Right cardiac atrium (tissue), 5 donors: ENCODE results near the gene ARPP21. TPM values are rescaled to one million over a fixed set of nuclear protein-coding genes. Genes with fewer than 3 reads are reported as not detected.

Experiments
- ATAC-seq, 2 donors: fragments of 200-7000 bp; cut with Tn5 transposase; one replicate each; pipeline versions ENCODE4 v1.8.0 to v1.9.1; 2020; ENCODE audit warnings: moderate library complexity in 2 of 2, mild to moderate bottlenecking in 1 of 2
- DNase-seq, 3 donors: peaks; one replicate each; pipeline ENCODE4 v3.0.0-alpha.2; 2020
- H3K27ac ChIP-seq: one replicate; pipeline ENCODE4 v1.5.1; 2013; ENCODE audit warnings: mild to moderate bottlenecking, low read length, control low read depth, moderate library complexity
- H3K27me3 ChIP-seq: one replicate; pipeline ENCODE4 v1.6.1; 2013; ENCODE audit not compliant: control insufficient read depth, insufficient read depth
- H3K4me1 ChIP-seq: one replicate; pipeline ENCODE4 v1.6.1; 2013; ENCODE audit warnings: low read length; ENCODE audit not compliant: control insufficient read depth, insufficient read depth
- H3K4me3 ChIP-seq: one replicate; pipeline ENCODE4 v1.5.1; 2013; ENCODE audit warnings: low read length, control low read depth
- H3K9me3 ChIP-seq: one replicate; pipeline ENCODE4 v1.6.1; 2013; ENCODE audit warnings: low read length; ENCODE audit not compliant: control insufficient read depth
- WGBS: extraction: QIAGEN DNeasy Blood & Tissue Kit; methylation state at CpG from one replicate; pipeline ENCODE4 v1.1.7; 2013; 5-methylcytosine and 5-hydroxymethylcytosine counted together
- intact Hi-C, 4 donors: fragments of 100-400 bp; cut with DNase I; formaldehyde crosslinking; loops; one replicate each; pipeline versions ENCODE4 v1.11.0 to v1.14.0; 2022 to 2023
- polyA plus RNA-seq: library from polyadenylated mRNA; stranded (reverse); fragments of 200-250 nt; gene quantifications from one replicate; pipeline ENCODE4 v1.2.3, GENCODE V29; 2013
- total RNA-seq, 4 donors: library from RNA; stranded (reverse); fragmentation: NEBNext Ultra II Directional; extraction: Animal tissue kit (Norgen Biotek cat#: 25700); gene quantifications; one replicate each; pipeline ENCODE4 v1.2.1, GENCODE V29; 2021
- donor health status: healthy with polysubstance abuse.
- donor health status: DM: no; HTN: yes; CAD: no.
- donor health status: DM: no; HTN: no; CAD: no.
- donor health status: DM: no; HTN: yes; CAD: no; lungs with severe emphysema.
- donor health status: DM: yes; HTN: yes; CAD: no.

Gene ARPP21
- total and polyA plus RNA-seq, 5 donors: 0.11 to 0.35 (median 0.28) TPM; not detected in 1

DNA sequence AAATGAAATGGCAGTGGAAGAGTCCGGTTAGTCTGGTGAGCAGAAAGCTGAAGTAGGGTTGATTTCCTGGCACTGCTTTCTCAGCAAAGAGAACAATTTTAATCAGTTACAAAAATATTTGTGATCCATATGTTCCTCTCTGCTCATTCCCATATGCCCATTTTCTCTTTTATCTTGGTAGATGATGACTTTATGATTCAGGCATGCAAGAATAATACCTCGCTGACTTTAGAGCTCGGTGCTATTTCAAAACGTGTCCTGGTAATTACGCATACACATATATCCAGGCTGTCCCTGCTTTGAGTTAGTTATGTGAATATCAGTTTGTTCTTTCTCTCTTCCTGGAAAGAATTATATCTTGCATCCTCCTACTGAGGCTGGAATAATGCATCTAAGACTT, 38.5 kb downstream of the ARPP21 start:
- Histone ChIP-seq H3K27ac (no peak overlapping the region), H3K9me3 (no peaks in the 10 kb centered on the region), H3K4me1 (no peaks in the 10 kb centered on the region), H3K4me3 (no peak overlapping the region), H3K27me3 (peaks cover 3% of the 10 kb centered on the region)
- intact Hi-C loops: no loop called here
- no peak for ATAC-seq
- DNase-seq: no peak
- whole genome bisulfite sequencing: 64% methylated on average over 5 of the region's 5 CpGs

DNA sequence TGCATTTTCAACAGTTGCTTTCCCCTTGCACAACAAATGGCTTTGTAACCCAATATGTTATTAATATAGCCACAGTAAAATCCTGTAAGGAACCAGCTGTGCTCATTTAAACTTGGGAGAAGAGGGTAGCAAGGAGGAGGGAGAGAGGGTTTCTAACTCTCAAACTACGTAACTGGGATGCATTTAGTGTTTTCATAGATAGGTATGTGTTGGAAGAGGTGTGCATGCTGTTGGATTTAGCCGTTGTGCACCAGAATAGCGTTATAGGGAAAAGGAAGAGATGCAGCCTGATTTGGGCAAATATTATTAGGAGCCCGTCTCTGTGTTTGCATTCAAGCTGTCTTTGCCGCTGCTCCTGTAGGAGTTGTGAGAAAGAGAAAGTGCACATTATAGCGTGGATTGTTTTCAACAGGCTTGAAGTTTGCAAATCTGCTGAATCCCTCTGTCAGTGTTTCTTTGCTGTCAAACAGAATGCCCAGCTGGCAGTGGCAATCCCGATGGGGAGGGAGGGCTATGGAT, 39.4 kb downstream of the ARPP21 start:
- DNase-seq (no peak), ATAC-seq (no peak)
- WGBS: 87% methylated on average over 7 of the region's 7 CpGs
- H3K4me1 ChIP-seq: no peaks in the 10 kb centered on the region
- H3K27ac ChIP-seq: no peak overlapping the region
- H3K4me3 ChIP-seq: no peak overlapping the region
- peaks cover 4% of the 10 kb centered on the region for H3K27me3 ChIP-seq
- intact Hi-C loops: no loop called here
- H3K9me3 ChIP-seq: no peaks in the 10 kb centered on the region

DNA sequence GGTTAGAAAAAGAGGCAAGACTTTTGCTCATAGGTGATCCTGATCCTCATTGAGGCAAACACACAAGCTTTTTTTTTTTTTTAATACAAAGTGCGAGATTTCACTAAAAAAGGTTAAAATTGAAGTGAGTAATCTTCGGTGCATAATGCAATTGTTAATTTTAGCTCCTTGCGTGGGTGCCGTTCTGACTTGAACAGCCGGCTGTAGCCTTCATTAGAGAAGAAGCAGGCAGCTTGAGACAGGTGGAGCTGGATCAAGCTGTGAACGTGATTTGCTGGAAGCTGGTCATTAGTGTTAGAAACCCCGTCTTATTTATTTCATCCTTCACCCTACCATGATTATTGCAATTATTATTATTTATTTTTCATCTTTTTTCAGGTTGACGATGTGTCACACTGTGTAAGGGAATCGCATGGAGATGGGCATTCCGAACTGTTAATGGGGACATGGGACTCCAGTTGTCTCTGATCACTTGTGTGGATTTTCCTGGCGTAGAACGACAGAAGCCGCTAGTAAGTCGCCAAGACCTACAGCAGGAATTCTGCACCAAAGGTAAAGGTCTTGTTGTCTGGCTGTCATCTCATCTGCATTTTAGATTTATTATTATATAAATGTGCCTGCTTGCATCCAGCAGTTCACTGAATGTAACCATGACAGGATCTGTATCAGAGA, 40.2 kb downstream of the ARPP21 start:
- intact Hi-C loops: no loop called here
- ATAC-seq (no peak), DNase-seq (no peak)
- Histone ChIP-seq H3K4me1 (no peaks in the 10 kb centered on the region), H3K27me3 (peaks cover 4% of the 10 kb centered on the region), H3K4me3 (no peak overlapping the region), H3K27ac (no peak overlapping the region), H3K9me3 (no peaks in the 10 kb centered on the region)
- WGBS: 91% methylated on average over 14 of the region's 14 CpGs

DNA sequence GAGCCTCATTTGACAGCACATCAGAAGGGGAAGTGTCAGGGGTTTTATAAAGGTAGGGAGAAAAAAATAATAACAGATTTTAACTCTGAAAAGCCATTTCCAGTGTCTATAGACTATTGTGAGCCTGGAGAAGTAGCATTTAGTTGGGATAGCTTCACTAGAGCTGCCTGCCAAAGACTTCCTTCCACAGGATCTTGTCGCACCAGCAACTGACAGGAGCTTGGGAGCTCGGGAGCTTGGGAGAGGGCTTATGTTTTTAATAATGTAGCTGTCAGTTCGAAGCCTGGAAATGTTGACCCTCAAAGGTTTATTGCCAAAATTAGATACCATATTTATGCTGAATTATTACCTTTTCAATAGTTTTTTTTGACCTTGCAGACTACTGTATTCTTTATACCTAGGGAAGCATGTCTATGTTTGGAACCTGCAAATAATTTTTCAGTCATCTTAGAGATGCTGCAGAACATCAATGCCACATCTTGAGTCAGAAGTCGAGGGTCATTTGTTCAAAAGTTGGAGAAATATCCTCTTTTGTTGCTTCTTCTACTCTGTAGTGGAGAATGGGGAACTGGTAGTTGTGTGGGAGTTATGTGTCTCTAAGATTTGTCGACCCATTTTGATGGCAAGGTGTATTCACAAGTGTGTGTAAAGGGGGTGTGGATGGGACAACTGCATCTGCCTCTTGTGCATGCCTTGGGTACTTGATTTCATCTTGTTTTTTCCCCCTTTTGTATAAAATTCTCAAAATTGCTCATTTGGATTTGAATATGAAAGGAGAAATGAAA, 41.7 kb downstream of the ARPP21 start:
- Histone ChIP-seq H3K4me1 (no peaks in the 10 kb centered on the region), H3K9me3 (no peaks in the 10 kb centered on the region), H3K27ac (no peak overlapping the region), H3K4me3 (no peak overlapping the region), H3K27me3 (peaks cover 4% of the 10 kb centered on the region)
- intact Hi-C loops: no loop called here
- 54% methylated on average over 5 of the region's 5 CpGs for WGBS
- DNase-seq: no peak
- ATAC-seq: no peak

DNA sequence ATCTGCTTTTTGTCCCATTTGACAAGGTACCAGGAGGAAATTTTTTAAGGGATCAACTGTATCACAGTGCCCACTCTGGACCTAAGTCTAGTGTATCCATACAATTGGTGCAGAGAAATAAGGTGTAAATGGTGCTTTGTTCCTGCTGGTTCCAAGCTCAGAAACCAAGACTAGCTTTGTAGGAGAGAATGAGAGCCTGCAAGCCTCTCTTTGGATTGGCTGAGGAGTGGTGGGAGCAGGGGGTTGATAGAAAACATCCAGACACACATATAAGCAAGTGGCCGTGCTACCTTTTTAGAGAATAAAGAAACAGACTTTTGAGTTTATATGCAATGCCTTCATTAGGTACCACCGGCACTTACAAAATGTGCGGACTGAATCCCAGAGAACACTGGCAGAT, 45.8 kb downstream of the ARPP21 start:
- H3K4me1 ChIP-seq: no peaks in the 10 kb centered on the region
- 95% methylated on average over 3 of the region's 3 CpGs for WGBS
- peaks cover 4% of the 10 kb centered on the region for H3K27me3 ChIP-seq
- ATAC-seq: no peak
- H3K4me3 ChIP-seq: no peak overlapping the region
- intact Hi-C loops: no loop called here
- no peak overlapping the region for H3K27ac ChIP-seq
- DNase-seq: no peak
- H3K9me3 ChIP-seq: no peaks in the 10 kb centered on the region

DNA sequence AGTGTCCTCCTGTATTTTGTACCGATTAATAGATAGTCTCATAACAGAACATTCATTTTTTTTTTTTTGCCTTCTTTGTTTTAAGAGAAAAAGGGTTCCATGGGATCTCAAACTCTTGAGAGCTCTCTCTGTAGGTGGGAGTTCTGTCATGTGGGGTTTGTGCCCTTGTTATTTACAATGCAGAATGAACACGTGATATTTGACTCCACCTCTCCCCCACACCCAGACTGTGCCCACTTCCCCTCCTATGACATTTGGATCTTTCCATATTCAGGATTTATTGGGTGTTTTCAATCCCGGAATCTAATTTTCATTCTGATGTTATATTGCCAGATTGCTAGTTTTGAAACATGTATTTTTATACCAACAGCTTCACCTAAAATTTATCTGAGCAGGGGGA, 49.5 kb downstream of the ARPP21 start:
- intact Hi-C loops: no loop called here
- ATAC-seq (no peak), DNase-seq (no peak)
- WGBS: 84% methylated on average over 3 of the region's 3 CpGs
- Histone ChIP-seq H3K9me3 (no peaks in the 10 kb centered on the region), H3K27ac (no peak overlapping the region), H3K4me1 (no peaks in the 10 kb centered on the region), H3K27me3 (no peaks in the 10 kb centered on the region), H3K4me3 (no peak overlapping the region)

DNA sequence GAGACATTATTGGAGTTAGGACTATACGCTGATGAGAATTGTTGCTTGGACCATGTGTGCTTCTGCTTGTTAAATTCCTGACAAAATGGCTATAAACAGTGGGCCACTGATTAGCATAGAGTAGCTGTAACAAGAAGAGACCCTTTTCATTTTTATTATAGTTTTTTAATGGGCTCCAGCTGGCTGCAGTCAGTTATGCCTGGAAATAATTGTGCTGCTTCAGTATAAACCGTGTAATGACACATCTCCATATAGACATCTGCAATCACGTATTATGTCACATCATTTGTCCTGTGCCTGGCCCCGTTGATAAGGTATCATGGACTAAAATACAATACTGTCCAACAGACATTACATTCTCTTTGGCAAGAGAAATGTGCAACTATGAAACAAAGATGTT, 50.9 kb downstream of the ARPP21 start:
- H3K27me3 ChIP-seq: no peaks in the 10 kb centered on the region
- H3K4me1 ChIP-seq: no peaks in the 10 kb centered on the region
- intact Hi-C loops: no loop called here
- no peak overlapping the region for H3K4me3 ChIP-seq
- H3K9me3 ChIP-seq: no peaks in the 10 kb centered on the region
- 51% methylated on average over 4 of the region's 4 CpGs for WGBS
- DNase-seq (no peak), ATAC-seq (no peak)
- no peak overlapping the region for H3K27ac ChIP-seq

DNA sequence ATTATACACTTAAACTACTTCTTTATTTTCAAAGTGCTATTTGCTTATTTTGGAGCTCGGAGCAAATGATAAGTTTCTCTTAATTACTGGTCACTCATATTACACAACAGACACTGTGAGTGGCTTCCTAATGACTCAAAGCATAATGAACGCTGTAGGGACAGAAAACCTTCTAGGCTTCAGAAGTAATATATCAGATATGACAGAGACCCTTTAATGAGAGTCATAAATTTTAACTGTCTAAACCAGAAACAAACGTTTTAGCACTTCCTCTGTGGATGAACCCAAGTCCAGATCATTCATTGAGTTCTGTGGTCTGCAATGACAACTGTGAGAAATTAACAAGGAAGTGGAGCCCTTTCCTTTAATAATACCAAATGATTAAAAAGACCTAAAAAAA, 66.6 kb downstream of the ARPP21 start:
- 68% methylated on average over 3 of the region's 3 CpGs for WGBS
- no peaks in the 10 kb centered on the region for H3K9me3 ChIP-seq
- DNase-seq: no peak
- intact Hi-C loops: no loop called here
- no peak overlapping the region for H3K4me3 ChIP-seq
- H3K27ac ChIP-seq: no peak overlapping the region
- no peak for ATAC-seq
- H3K27me3 ChIP-seq: peaks cover 2% of the 10 kb centered on the region
- H3K4me1 ChIP-seq: no peaks in the 10 kb centered on the region

DNA sequence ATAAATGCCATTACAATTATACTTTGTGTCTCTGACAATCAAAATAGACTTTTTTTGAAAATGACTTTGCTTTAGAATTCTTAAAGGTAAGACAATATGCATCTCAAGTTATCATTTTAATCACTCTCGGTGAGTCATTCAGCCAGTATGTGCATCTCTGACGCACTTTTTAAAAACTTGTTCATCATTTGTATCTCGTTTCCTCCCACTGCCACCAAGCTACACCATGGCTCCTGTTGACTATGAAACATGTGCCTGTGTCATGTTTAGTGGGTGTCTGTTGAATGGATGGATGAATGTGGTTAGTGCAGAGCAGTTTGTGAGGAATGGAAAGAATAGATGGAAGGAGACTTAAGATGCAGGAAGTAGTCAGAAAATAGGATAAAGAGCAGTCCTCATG, 68.6 kb downstream of the ARPP21 start:
- WGBS: 88% methylated on average over 3 of the region's 3 CpGs
- Histone ChIP-seq H3K4me3 (no peak overlapping the region), H3K9me3 (no peaks in the 10 kb centered on the region), H3K27me3 (peaks cover 2% of the 10 kb centered on the region), H3K4me1 (no peaks in the 10 kb centered on the region), H3K27ac (no peak overlapping the region)
- intact Hi-C loops: no loop called here
- ATAC-seq (no peak), DNase-seq (no peak)

DNA sequence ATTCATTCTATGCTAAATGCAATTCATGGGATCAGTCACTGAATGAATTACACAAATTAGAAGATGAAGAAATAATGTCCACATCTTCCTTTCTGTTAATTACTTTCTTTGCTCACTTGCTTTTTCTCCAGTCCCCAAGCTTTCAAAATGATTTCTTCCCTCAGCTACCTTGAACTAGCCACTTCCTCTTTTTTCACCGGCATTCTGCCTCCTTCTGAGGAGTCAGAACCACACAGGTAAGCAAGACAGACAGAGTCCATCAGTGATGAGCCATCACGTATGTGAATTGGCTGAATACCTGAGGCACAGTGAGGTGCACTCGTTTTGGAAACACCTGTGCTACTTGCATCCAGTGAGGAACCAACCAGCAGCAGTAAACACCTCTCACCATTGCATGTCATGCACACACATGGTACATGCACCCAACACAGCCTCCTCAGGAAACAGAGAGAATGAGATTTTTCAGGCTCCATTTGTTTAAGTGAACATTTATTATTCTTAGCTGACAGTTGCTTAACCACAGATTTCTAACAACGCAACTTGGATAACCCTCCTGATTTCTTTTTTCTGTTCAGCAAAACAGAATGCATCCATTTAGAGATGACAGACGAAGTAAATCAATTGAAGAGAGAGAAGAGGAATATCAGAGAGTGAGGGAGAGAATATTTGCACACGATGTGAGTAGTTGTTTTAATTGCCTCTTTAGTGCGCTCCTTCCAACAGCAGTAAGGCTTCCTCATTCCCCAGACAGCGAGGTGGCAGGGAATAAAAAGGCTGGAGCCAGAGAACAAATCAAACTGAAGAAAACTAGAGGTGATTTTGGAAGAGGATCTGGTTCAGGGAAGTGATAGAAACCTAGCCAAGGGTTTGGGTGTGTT, 69.3 kb downstream of the ARPP21 start:
- Histone ChIP-seq H3K9me3 (no peaks in the 10 kb centered on the region), H3K4me1 (no peaks in the 10 kb centered on the region), H3K27me3 (peaks cover 2% of the 10 kb centered on the region), H3K4me3 (no peak overlapping the region), H3K27ac (no peak overlapping the region)
- no peak for ATAC-seq
- WGBS: 72% methylated on average over 8 of the region's 8 CpGs
- intact Hi-C loops: no loop called here
- no peak for DNase-seq

DNA sequence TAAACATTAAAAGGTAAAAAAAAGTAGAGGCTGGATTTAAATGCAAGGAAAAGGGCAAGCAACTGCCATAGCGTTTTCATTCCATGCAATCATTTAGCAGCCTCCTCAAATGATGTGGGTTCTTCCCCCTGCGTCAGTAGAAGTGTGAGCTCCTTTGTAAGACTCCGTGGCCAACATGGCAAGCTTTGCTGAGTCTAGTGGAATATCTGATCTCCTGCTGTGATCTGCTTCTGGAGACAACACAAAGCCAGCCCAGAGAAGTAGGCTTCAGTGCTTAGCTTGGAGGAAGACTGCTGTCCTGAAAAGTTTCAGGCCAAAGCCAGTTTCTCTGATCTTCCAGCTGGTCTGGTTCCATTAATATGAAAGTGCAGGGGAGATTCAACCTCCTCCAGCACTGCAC, 70.4 kb downstream of the ARPP21 start:
- ATAC-seq: no peak
- peaks cover 2% of the 10 kb centered on the region for H3K27me3 ChIP-seq

More for the DNA sequence above, 70.4 kb downstream of the ARPP21 start:
- 81% methylated on average over 3 of the region's 3 CpGs for WGBS
- Histone ChIP-seq H3K9me3 (no peaks in the 10 kb centered on the region), H3K27ac (no peak overlapping the region), H3K4me3 (no peak overlapping the region), H3K4me1 (no peaks in the 10 kb centered on the region)
- intact Hi-C loops: no loop called here
- no peak for DNase-seq
